Adrenal gland (tissue), 12 donors: ENCODE data around the gene ECT2L. TPM values are rescaled to one million over a fixed set of nuclear protein-coding genes. Genes with fewer than 3 reads are reported as not detected.

Experiments used
- DNase-seq, 7 donors: peaks; one replicate each; pipeline ENCODE4 v3.0.0-alpha.2; 2019 to 2020
- H3K27ac ChIP-seq, 5 donors: fragments of 200-600 bp; sonication (generic) in 4 of 5; 1 replicate in 3 of 5; 2 replicates in 2 of 5; pipeline versions ENCODE4 v1.5.1 to v1.8.0; 2016 to 2020; ENCODE audit warnings: mild to moderate bottlenecking in 1 of 5
- H3K27me3 ChIP-seq: fragments of 200-600 bp; 2 replicates; pipeline ENCODE4 v1.8.0; 2021
- H3K36me3 ChIP-seq, 2 donors: fragments of 200-600 bp; replicated peaks in 1 of 2; 1 replicate in 1 of 2; 2 replicates in 1 of 2; pipeline versions ENCODE4 v1.5.1 to v1.8.0; 2018 to 2022
- H3K4me1 ChIP-seq, 2 donors: fragments of 200-600 bp; replicated peaks in 1 of 2; 1 replicate in 1 of 2; 2 replicates in 1 of 2; pipeline versions ENCODE4 v1.5.1 to v1.8.0; 2018 to 2021
- H3K4me3 ChIP-seq, 4 donors: fragments of 200-600 bp; sonication (generic) in 3 of 4; one replicate each; pipeline ENCODE4 v1.5.1; 2016 to 2018
- H3K9me3 ChIP-seq, 3 donors: fragments of 200-600 bp; sonication (generic) in 1 of 3; replicated peaks in 1 of 3; 1 replicate in 2 of 3; 2 replicates in 1 of 3; pipeline versions ENCODE4 v1.5.1 to v1.8.0; 2016 to 2021
- POLR2A ChIP-seq, 2 donors: fragments of 450-650 bp; IDR thresholded peaks; one replicate each; pipeline ENCODE4 v1.6.1; 2017; ENCODE audit warnings: antibody characterized with exemption in 2 of 2, mild to moderate bottlenecking in 2 of 2, moderate library complexity in 1 of 2
- WGBS, 4 donors: extraction: QIAGEN DNeasy Blood & Tissue Kit in 2 of 4; methylation state at CpG; one replicate each; pipeline versions ENCODE4 v1.1.5 to v1.1.7; 2013 to 2017; 5-methylcytosine and 5-hydroxymethylcytosine counted together
- intact Hi-C, 2 donors: fragments of 100-400 bp; cut with DNase I; formaldehyde crosslinking; loops; one replicate each; pipeline versions ENCODE4 v1.14.1 to v1.15.0; 2022 to 2023
- polyA plus RNA-seq, 3 donors: library from polyadenylated mRNA; stranded (reverse); fragments of 200-250 nt in 2 of 3; fragments of 350-450 nt in 1 of 3; fragmentation: Illumina TruSeq in 1 of 3; extraction: RNeasy Lipid Tissue Mini Kit (QIAGEN cat#74804) in 1 of 3; gene quantifications; one replicate each; pipeline ENCODE4 v1.2.3, GENCODE V29; 2013 to 2014
- total RNA-seq, 9 donors: library from RNA; depleted of rRNA in 4 of 9; stranded (reverse); fragments of >200 nt in 4 of 9; fragments of 120-200 nt in 1 of 9; fragmentation: NEBNext Ultra II Directional in 1 of 9; extraction: Animal tissue kit (Norgen Biotek cat#: 25700) in 1 of 9; gene quantifications; one replicate each; pipeline versions ENCODE4 v1.1.0 to v1.2.4, GENCODE V29; 2013 to 2023
- TF ChIP-seq, protein P1 (sequence below), 6 experiments: fragments of 450-650 bp in 4 of 6; fragments of 200-600 bp in 2 of 6; sonication (generic) in 1 of 6; IDR thresholded peaks; 1 replicate in 5 of 6; 2 replicates in 1 of 6; pipeline versions ENCODE4 v1.5.1 to v1.8.0; 2016 to 2021; ENCODE audit warnings: antibody characterized with exemption in 6 of 6, mild to moderate bottlenecking in 2 of 6, moderate library complexity in 1 of 6
- donor health status: healthy with polysubstance abuse.
- donor health status: Bipolar disorder and iron deficiency.
- donor health status: DM: yes; HTN: yes; CAD: no.
- donor health status: DM: no; HTN: no; CAD: no.
- donor health status: DM: no; HTN: no; CAD: no.
- donor health status: DM: yes; HTN: yes; CAD: no.

ECT2L gene
- total and polyA plus RNA-seq, 12 donors = 0.06 to 1.3 (median 0.20) TPM; not detected in 4

- Histone ChIP-seq H3K36me3 (no peaks in the 10 kb centered on the region), H3K9me3 (no peaks in the 10 kb centered on the region), H3K27me3 (no peaks in the 10 kb centered on the region), H3K27ac (no peak overlapping the region), H3K4me1 (no peaks in the 10 kb centered on the region), H3K4me3 (no peak overlapping the region)
- intact Hi-C loops = loop anchor here (5.0 to 10.0 kb wide), 2 partner anchors 545 to 547 kb away; no protein-coding TSS in a partner anchor
- DNase-seq = no peak
- TF ChIP-seq, protein P1, sequence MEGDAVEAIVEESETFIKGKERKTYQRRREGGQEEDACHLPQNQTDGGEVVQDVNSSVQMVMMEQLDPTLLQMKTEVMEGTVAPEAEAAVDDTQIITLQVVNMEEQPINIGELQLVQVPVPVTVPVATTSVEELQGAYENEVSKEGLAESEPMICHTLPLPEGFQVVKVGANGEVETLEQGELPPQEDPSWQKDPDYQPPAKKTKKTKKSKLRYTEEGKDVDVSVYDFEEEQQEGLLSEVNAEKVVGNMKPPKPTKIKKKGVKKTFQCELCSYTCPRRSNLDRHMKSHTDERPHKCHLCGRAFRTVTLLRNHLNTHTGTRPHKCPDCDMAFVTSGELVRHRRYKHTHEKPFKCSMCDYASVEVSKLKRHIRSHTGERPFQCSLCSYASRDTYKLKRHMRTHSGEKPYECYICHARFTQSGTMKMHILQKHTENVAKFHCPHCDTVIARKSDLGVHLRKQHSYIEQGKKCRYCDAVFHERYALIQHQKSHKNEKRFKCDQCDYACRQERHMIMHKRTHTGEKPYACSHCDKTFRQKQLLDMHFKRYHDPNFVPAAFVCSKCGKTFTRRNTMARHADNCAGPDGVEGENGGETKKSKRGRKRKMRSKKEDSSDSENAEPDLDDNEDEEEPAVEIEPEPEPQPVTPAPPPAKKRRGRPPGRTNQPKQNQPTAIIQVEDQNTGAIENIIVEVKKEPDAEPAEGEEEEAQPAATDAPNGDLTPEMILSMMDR (IDR thresholded peaks at IDR 0.05) = no peak
- TF ChIP-seq POLR2A (IDR thresholded peaks at IDR 0.05) = no peak
- 72 to 87% (median 83%) methylated on average over 4 of the region's 4 CpGs for WGBS, 4 donors
Observed at GRCh38 chr6:138817799-138818198, 21.9 kb downstream of the ECT2L start.

- no peak overlapping the region for H3K4me3 ChIP-seq
- DNase-seq = peak in 1 of 7 donors; percentile 6
- 61 to 72% (median 68%) methylated on average over 9 to 10 of the region's 10 CpGs for WGBS, 4 donors
- H3K9me3 ChIP-seq = no peaks in the 10 kb centered on the region
- TF ChIP-seq, protein P1 (IDR thresholded peaks at IDR 0.05) = no peak
- no peak for TF ChIP-seq POLR2A (IDR thresholded peaks at IDR 0.05)
- H3K27me3 ChIP-seq = no peaks in the 10 kb centered on the region
- intact Hi-C loops = loop anchor here (5.0 to 10.0 kb wide), 2 partner anchors 544 to 546 kb away; no protein-coding TSS in a partner anchor
- no peaks in the 10 kb centered on the region for H3K4me1 ChIP-seq
- H3K27ac ChIP-seq = no peak overlapping the region
- H3K36me3 ChIP-seq = no peaks in the 10 kb centered on the region
Observed at GRCh38 chr6:138818496-138819194, 22.8 kb downstream of the ECT2L start.

GRCh38 chr6:138821519-138821918 is 25.6 kb downstream of the ECT2L start:
- H3K36me3 ChIP-seq = no peaks in the 10 kb centered on the region
- H3K9me3 ChIP-seq = no peaks in the 10 kb centered on the region
- no peaks in the 10 kb centered on the region for H3K4me1 ChIP-seq
- DNase-seq = no peak
- TF ChIP-seq, protein P1 (IDR thresholded peaks at IDR 0.05) = no peak
- no peak for TF ChIP-seq POLR2A (IDR thresholded peaks at IDR 0.05)
- H3K4me3 ChIP-seq = no peak overlapping the region
- 88 to 100% (median 96%) methylated on average over 4 of the region's 4 CpGs for WGBS, 4 donors
- intact Hi-C loops = no loop called here
- no peaks in the 10 kb centered on the region for H3K27me3 ChIP-seq
- H3K27ac ChIP-seq = no peak overlapping the region

GRCh38 chr6:138824482-138825144 is 28.7 kb downstream of the ECT2L start:
- TF ChIP-seq POLR2A (IDR thresholded peaks at IDR 0.05) = no peak
- TF ChIP-seq, protein P1 (IDR thresholded peaks at IDR 0.05) = no peak
- intact Hi-C loops = no loop called here
- WGBS, 4 donors = 81 to 88% (median 87%) methylated on average over 11 of the region's 11 CpGs
- H3K9me3 ChIP-seq = no peaks in the 10 kb centered on the region
- no peak overlapping the region for H3K4me3 ChIP-seq
- no peak for DNase-seq
- H3K27ac ChIP-seq = no peak overlapping the region
- H3K4me1 ChIP-seq = no peaks in the 10 kb centered on the region
- H3K27me3 ChIP-seq = no peaks in the 10 kb centered on the region
- no peaks in the 10 kb centered on the region for H3K36me3 ChIP-seq
